HCT116 (cell line): ENCODE data around the gene SHC4. TPM values are rescaled to one million over a fixed set of nuclear protein-coding genes. Genes with fewer than 3 reads are reported as not detected.

Experiments
- ATAC-seq: fragments of 200-7000 bp; cut with Tn5 transposase; 2 replicates; pipeline ENCODE4 v1.9.1; 2020; ENCODE audit warnings: mild to moderate bottlenecking, moderate library complexity
- BruUV-seq: library from RNA; stranded (reverse); fragments of 400-500 nt; replicated peaks from 2 replicates; lab custom pipeline; 2021; lab: Mats Ljungman, UMichigan
- CTCF ChIA-PET: fragments of 300-600 bp; sonication (Branson Sonifier 250); formaldehyde crosslinking; loops from one replicate; lab custom pipeline; 2021; ENCODE audit warnings: antibody characterized with exemption; lab: Charles Lee
- POLR2A ChIA-PET: fragments of 300-600, 350-600 bp; sonication (Branson Sonifier 250); formaldehyde crosslinking; loops from one replicate; lab custom pipeline; 2021; ENCODE audit warnings: antibody characterized with exemption; lab: Charles Lee
- RAD21 ChIA-PET, 2 experiments: fragments of 300-600 bp; sonication (Branson Sonifier 250); formaldehyde crosslinking; loops; one replicate each; lab custom pipeline; 2023; ENCODE audit warnings: low total read pairs in 2 of 2; ENCODE audit not compliant: uncharacterized antibody in 2 of 2, unreplicated experiment in 2 of 2, low non-redundant PET in 1 of 2; lab: Charles Lee
- DNase-seq: peaks from one replicate; pipeline ENCODE4 v3.0.0-alpha.2; 2010; ENCODE audit warnings: low read depth, low spot score
- H2AFZ ChIP-seq: fragments of 200-600 bp; shearing (Covaris generic), sonication (generic); 2 replicates; pipeline ENCODE4 v1.6.1; 2017; ENCODE audit warnings: low read depth, mixed run types, mixed read lengths, antibody characterized with exemption, low read length; ENCODE audit not compliant: poor library complexity, severe bottlenecking
- H3K27ac ChIP-seq: 2 replicates; pipeline ENCODE4 v1.5.1; 2012; ENCODE audit warnings: low read depth, low read length
- H3K27me3 ChIP-seq: fragments of 200-600 bp; sonication (generic); 2 replicates; pipeline ENCODE4 v1.6.1; 2016; ENCODE audit warnings: mixed run types, low read length, mixed read lengths; ENCODE audit not compliant: insufficient read depth
- H3K36me3 ChIP-seq, 2 experiments: fragments of 200-500 bp in 1 of 2; fragments of 200-600 bp in 1 of 2; sonication (Bioruptor generic) in 1 of 2; sonication (generic) in 1 of 2; 2 replicates each; pipeline versions ENCODE4 v1.5.1 to v1.6.1; 2014 to 2016; ENCODE audit warnings: low read length in 2 of 2, inconsistent platforms in 1 of 2, mixed read lengths in 1 of 2, mixed run types in 1 of 2; ENCODE audit not compliant: insufficient read depth in 2 of 2, control insufficient read depth in 1 of 2
- H3K4me1 ChIP-seq, 2 experiments: fragments of 200-600 bp in 1 of 2; sonication (generic) in 1 of 2; 2 replicates each; pipeline versions ENCODE4 v1.5.1 to v1.6.1; 2012 to 2017; ENCODE audit warnings: low read length in 2 of 2, inconsistent platforms in 1 of 2, mild to moderate bottlenecking in 1 of 2, mixed read lengths in 1 of 2, mixed run types in 1 of 2, moderate library complexity in 1 of 2; ENCODE audit not compliant: insufficient read depth in 2 of 2, control insufficient read depth in 1 of 2
- H3K4me2 ChIP-seq: fragments of 200-600 bp; sonication (generic); 2 replicates; pipeline ENCODE4 v1.6.1; 2017; ENCODE audit warnings: mixed run types, low read length, mixed read lengths
- H3K4me3 ChIP-seq, 2 experiments: fragments of 200-600 bp in 1 of 2; sonication (generic) in 1 of 2; replicated peaks in 1 of 2; 2 replicates each; pipeline ENCODE4 v1.5.1; 2011 to 2016; ENCODE audit warnings: low read length in 2 of 2, control low read depth in 1 of 2, low read depth in 1 of 2, mild to moderate bottlenecking in 1 of 2, mixed read lengths in 1 of 2, mixed run types in 1 of 2
- H3K79me2 ChIP-seq: fragments of 200-600 bp; sonication (generic); 2 replicates; pipeline ENCODE4 v1.6.1; 2017; ENCODE audit warnings: mild to moderate bottlenecking, mixed run types, low read length, moderate library complexity, mixed read lengths; ENCODE audit not compliant: insufficient read depth
- H3K9ac ChIP-seq: fragments of 200-600 bp; sonication (generic); 2 replicates; pipeline ENCODE4 v1.6.1; 2016; ENCODE audit warnings: low read length, mixed read lengths
- H3K9me2 ChIP-seq: fragments of 200-600 bp; sonication (generic), shearing (Covaris generic); 2 replicates; pipeline ENCODE4 v1.6.1; 2017; ENCODE audit warnings: mixed run types, mild to moderate bottlenecking, moderate library complexity; ENCODE audit not compliant: insufficient read depth
- H3K9me3 ChIP-seq, 2 experiments: fragments of 200-500 bp in 1 of 2; fragments of 200-600 bp in 1 of 2; sonication (Bioruptor generic) in 1 of 2; sonication (generic) in 1 of 2; 2 replicates each; pipeline ENCODE4 v1.6.1; 2014 to 2017; ENCODE audit warnings: low read length in 2 of 2, mixed read lengths in 2 of 2, inconsistent platforms in 1 of 2, low read depth in 1 of 2, mild to moderate bottlenecking in 1 of 2, mixed run types in 1 of 2, moderate library complexity in 1 of 2; ENCODE audit not compliant: control insufficient read depth in 1 of 2, insufficient read depth in 1 of 2
- H4K20me1 ChIP-seq: fragments of 200-600 bp; sonication (generic), shearing (Covaris generic); 2 replicates; pipeline ENCODE4 v1.6.1; 2017; ENCODE audit warnings: mixed run types, mild to moderate bottlenecking, moderate library complexity; ENCODE audit not compliant: insufficient read depth
- CBX3 ChIP-seq: IDR thresholded peaks from 2 replicates; pipeline ENCODE4 v1.6.1; 2012; ENCODE audit warnings: low read depth
- CEBPB ChIP-seq: IDR thresholded peaks from 2 replicates; pipeline ENCODE4 v1.6.1; 2012; ENCODE audit warnings: low read depth
- EGR1 ChIP-seq: IDR thresholded peaks from 2 replicates; pipeline ENCODE4 v1.6.1; 2012; ENCODE audit warnings: low read depth
- ELF1 ChIP-seq: IDR thresholded peaks from 2 replicates; pipeline ENCODE4 v1.6.1; 2012; ENCODE audit warnings: low read depth, borderline replicate concordance
- EZH2phosphoT487 ChIP-seq: fragments of 200-600 bp; IDR thresholded peaks from 2 replicates; pipeline ENCODE4 v1.6.1; 2018; ENCODE audit warnings: antibody characterized with exemption, borderline replicate concordance
- FOSL1 ChIP-seq: IDR thresholded peaks from 2 replicates; pipeline ENCODE4 v1.6.1; 2012; ENCODE audit warnings: low read depth
- RAD21 ChIP-seq: IDR thresholded peaks from 2 replicates; pipeline ENCODE4 v1.6.1; 2012; ENCODE audit warnings: low read depth, mild to moderate bottlenecking
- TCF7L2 ChIP-seq: IDR thresholded peaks from 2 replicates; pipeline ENCODE4 v1.7.0; 2011; ENCODE audit warnings: borderline replicate concordance, inconsistent platforms; ENCODE audit not compliant: insufficient read depth, insufficient read length; ENCODE audit errors: extremely low read depth
- ZNF274 ChIP-seq: fragments of 200-500 bp; sonication (Bioruptor generic); IDR thresholded peaks from 2 replicates; pipeline ENCODE4 v1.6.1; 2014; ENCODE audit warnings: mild to moderate bottlenecking, low read depth, low read length, inconsistent platforms
- intact Hi-C: fragments of 100-400 bp; cut with micrococcal nuclease; formaldehyde crosslinking; loops from 2 replicates; pipeline ENCODE4 v1.10.0; 2022
- total RNA-seq: library from RNA; stranded (reverse); gene quantifications from one replicate; pipeline ENCODE4 v1.2.1, GENCODE V29; 2021; ENCODE audit not compliant: unreplicated experiment
- TF ChIP-seq, protein P1 (sequence below), 3 experiments: fragments of 200-600 bp in 1 of 3; sonication (generic) in 1 of 3; IDR thresholded peaks in 2 of 3; conservative IDR thresholded peaks in 1 of 3; 2 replicates each; pipeline ENCODE4 v1.5.1; 2012 to 2017; ENCODE audit warnings: low read depth in 2 of 3, low read length in 2 of 3, antibody characterized with exemption in 1 of 3, borderline replicate concordance in 1 of 3, control low read depth in 1 of 3, mild to moderate bottlenecking in 1 of 3, mixed read lengths in 1 of 3, mixed run types in 1 of 3, moderate library complexity in 1 of 3; ENCODE audit not compliant: insufficient read depth in 1 of 3
- TF ChIP-seq, protein P2 (sequence below): IDR thresholded peaks from 2 replicates; pipeline ENCODE4 v1.6.1; 2012
- TF ChIP-seq, protein P3 (sequence below): IDR thresholded peaks from 2 replicates; pipeline ENCODE4 v1.6.1; 2012
- TF ChIP-seq, protein P4 (sequence below): IDR thresholded peaks from 2 replicates; pipeline ENCODE4 v1.6.1; 2011; ENCODE audit warnings: mild to moderate bottlenecking, low read length, moderate library complexity; ENCODE audit not compliant: insufficient replicate concordance; ENCODE audit errors: extremely low read depth

Gene SHC4
- total RNA-seq, 1 experiment from 2014 or later, result 0.44 TPM

DNA sequence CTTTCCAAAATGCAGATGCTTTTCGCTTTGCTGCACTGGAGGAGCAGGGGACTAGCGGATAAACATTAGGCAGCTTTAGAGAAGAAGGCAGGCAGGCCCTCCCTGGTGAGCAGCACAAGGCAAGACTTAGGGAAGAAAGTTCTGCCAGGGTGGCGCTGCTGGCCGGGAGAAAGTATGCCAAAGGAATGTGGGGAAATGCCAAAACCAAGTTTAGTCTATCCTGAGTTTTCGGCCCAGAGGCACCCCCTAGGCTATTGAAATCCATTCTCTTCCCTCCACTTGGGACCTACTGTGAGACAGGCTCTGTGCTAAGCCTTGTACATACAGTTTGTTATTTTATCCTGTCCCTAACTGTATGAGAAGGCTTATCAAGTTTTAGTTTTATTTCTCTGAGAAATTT is 9.2 kb downstream of the SHC4 start:
- TF ChIP-seq FOSL1, result no peak
- TF ChIP-seq, protein P1, sequence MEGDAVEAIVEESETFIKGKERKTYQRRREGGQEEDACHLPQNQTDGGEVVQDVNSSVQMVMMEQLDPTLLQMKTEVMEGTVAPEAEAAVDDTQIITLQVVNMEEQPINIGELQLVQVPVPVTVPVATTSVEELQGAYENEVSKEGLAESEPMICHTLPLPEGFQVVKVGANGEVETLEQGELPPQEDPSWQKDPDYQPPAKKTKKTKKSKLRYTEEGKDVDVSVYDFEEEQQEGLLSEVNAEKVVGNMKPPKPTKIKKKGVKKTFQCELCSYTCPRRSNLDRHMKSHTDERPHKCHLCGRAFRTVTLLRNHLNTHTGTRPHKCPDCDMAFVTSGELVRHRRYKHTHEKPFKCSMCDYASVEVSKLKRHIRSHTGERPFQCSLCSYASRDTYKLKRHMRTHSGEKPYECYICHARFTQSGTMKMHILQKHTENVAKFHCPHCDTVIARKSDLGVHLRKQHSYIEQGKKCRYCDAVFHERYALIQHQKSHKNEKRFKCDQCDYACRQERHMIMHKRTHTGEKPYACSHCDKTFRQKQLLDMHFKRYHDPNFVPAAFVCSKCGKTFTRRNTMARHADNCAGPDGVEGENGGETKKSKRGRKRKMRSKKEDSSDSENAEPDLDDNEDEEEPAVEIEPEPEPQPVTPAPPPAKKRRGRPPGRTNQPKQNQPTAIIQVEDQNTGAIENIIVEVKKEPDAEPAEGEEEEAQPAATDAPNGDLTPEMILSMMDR (IDR thresholded peaks at IDR 0.05 in 2 of 3, conservative IDR thresholded peaks at IDR 0.05 in 1 of 3; ENCODE audit: borderline replicate concordance in 1 of 3, insufficient read depth in 1 of 3, low read depth in 2 of 3, low read length in 2 of 3), result no peak
- TF ChIP-seq EZH2phosphoT487, result no peak
- TF ChIP-seq EGR1, result no peak
- TF ChIP-seq, protein P2, sequence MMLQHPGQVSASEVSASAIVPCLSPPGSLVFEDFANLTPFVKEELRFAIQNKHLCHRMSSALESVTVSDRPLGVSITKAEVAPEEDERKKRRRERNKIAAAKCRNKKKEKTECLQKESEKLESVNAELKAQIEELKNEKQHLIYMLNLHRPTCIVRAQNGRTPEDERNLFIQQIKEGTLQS, result no peak
- no peak for TF ChIP-seq CBX3
- TF ChIP-seq, protein P3, sequence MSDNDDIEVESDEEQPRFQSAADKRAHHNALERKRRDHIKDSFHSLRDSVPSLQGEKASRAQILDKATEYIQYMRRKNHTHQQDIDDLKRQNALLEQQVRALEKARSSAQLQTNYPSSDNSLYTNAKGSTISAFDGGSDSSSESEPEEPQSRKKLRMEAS, result no peak
- no peak for TF ChIP-seq ZNF274
- ChIA-PET POLR2A (no interaction called here), CTCF (no interaction called here), RAD21 (no interaction called here)
- no peaks in the 10 kb centered on the region for H3K36me3 ChIP-seq
- no peak overlapping the region for H2AFZ ChIP-seq
- no peak overlapping the region for H3K27ac ChIP-seq
- H3K27me3 ChIP-seq, result no peaks in the 10 kb centered on the region
- H3K79me2 ChIP-seq, result no peaks in the 10 kb centered on the region
- no peak overlapping the region for H3K4me2 ChIP-seq
- DNase-seq (no peak), ATAC-seq (no peak)
- H3K9me3 ChIP-seq, result no peaks in the 10 kb centered on the region
- no peak overlapping the region for H3K9ac ChIP-seq
- no peaks in the 10 kb centered on the region for H3K4me1 ChIP-seq
- H3K4me3 ChIP-seq, result no peak overlapping the region
- peaks cover 5% of the 10 kb centered on the region for H3K9me2 ChIP-seq
- no peaks in the 10 kb centered on the region for H4K20me1 ChIP-seq
- no TSS peak for BruUV-seq
- intact Hi-C loops, result no loop called here

DNA sequence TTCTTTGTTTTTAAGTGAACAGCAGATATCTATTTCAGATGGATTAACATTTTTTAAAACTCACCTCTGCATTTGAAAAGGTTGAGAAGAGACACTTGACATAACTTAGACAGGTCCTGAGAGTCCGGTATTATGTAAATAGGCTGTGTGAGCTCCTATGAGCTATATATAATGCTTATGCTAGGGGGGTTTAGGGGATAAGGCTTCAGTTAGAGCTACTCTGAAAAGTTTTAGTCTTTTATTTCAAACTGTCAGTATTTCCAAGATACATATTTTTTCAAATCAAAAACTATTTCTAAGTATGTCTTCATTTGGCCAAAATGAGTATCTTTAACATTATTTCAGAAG is 16.9 kb downstream of the SHC4 start:
- Histone ChIP-seq H3K79me2 (no peaks in the 10 kb centered on the region), H3K27ac (no peak overlapping the region), H3K4me3 (no peak overlapping the region), H3K9me2 (peaks cover 5% of the 10 kb centered on the region; the same call in 1 of the 2 replicates), H2AFZ (peak overlapping the region; percentile 20), H4K20me1 (no peaks in the 10 kb centered on the region), H3K4me2 (no peak overlapping the region), H3K36me3 (no peaks in the 10 kb centered on the region), H3K4me1 (peaks cover 0 to 12% of the 10 kb centered on the region in 2 experiments; a peak in 2 of 4 replicates), H3K9me3 (no peaks in the 10 kb centered on the region), H3K27me3 (no peaks in the 10 kb centered on the region), H3K9ac (no peak overlapping the region)
- no peak for ATAC-seq
- DNase-seq, result no peak
- no TSS peak for BruUV-seq
- POLR2A ChIA-PET, result no interaction called here
- intact Hi-C loops, result no loop called here
- RAD21 ChIA-PET, result no interaction called here
- CTCF ChIA-PET, result no interaction called here
- no peak for TF ChIP-seq TCF7L2
- no peak for TF ChIP-seq FOSL1
- TF ChIP-seq ELF1, result no peak
- TF ChIP-seq EGR1, result no peak
- no peak for TF ChIP-seq ZNF274
- TF ChIP-seq, protein P1 (IDR thresholded peaks at IDR 0.05 in 2 of 3, conservative IDR thresholded peaks at IDR 0.05 in 1 of 3; ENCODE audit: borderline replicate concordance in 1 of 3, insufficient read depth in 1 of 3, low read depth in 2 of 3, low read length in 2 of 3), result no peak
- TF ChIP-seq CEBPB, result no peak
- TF ChIP-seq RAD21, result no peak
- TF ChIP-seq, protein P4, sequence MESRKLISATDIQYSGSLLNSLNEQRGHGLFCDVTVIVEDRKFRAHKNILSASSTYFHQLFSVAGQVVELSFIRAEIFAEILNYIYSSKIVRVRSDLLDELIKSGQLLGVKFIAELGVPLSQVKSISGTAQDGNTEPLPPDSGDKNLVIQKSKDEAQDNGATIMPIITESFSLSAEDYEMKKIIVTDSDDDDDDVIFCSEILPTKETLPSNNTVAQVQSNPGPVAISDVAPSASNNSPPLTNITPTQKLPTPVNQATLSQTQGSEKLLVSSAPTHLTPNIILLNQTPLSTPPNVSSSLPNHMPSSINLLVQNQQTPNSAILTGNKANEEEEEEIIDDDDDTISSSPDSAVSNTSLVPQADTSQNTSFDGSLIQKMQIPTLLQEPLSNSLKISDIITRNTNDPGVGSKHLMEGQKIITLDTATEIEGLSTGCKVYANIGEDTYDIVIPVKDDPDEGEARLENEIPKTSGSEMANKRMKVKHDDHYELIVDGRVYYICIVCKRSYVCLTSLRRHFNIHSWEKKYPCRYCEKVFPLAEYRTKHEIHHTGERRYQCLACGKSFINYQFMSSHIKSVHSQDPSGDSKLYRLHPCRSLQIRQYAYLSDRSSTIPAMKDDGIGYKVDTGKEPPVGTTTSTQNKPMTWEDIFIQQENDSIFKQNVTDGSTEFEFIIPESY, result no peak
